Measurements from ENCODE around the gene ROR2.

ROR2 gene

DNA sequence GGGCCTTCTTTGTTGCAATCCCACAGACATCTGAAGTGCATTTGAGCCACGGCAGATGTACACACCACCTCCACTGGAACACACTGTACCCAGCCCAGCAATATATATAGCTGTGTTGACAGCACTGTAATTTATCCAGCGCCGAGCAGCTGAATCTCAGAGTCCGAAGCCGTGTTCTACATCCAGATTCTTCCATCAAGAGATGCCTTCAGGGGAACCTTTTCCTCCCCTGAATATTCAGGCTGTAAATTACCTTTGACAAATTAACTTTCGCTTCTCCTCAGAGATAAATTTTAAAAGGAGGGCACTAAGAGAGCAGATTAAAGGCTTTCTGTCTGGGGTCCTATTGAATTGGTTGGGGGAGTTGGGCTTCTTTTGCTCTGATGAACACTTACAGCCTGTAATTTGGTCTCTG lies 76.4 kb downstream of the ROR2 start:
- DNase-seq (ENCODE audit: low read depth in 3 of 3) = no peak

DNA sequence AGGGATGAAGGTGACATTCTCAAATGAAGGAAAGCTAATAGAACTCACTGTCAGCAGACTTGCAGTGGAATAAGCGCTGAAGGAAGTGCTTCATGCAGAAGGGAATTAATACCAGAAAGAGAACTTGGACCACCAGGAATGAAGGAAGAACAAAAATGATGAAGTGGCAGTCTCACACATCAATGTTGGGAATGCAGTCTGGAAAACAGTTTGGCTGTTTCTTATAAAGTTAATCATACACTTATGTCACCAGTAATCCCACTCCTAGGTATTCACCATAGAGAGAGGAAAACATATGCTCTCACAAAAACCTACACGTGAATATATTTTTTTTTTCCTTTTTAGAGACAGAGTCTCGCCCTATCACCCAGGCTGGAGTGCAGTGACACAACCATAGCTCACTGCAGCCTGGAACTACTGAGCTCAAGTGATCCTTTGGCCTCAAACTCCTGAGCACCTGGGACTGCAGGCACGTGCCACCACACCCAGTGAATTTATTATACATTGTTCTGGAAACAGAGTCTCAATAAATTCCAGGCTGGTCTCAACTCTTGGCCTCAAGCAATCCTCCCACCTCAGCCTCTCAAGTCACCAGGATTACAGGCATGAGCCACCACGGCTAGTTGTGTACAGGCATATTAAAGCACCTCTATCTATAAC lies 81.2 kb downstream of the ROR2 start:
- no peak for DNase-seq (ENCODE audit: low read depth in 3 of 3)

DNA sequence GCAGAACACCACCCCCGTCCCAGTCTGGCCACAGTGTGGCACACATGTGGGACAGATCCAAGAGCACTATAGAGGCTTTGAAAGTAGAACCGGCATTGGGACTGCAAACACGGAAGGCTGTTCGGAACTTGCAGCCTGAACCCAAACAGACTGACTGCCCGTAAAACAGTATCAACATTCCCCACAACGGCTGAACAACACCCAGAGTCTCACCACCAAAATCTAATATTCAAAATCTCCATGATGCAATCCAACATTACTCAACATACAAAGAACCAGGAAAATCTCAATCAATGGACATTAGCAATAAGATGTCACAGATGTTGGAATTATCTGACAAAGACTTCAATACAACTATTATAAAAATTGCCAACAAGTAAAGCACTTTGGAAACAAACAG lies 82.3 kb downstream of the ROR2 start:
- DNase-seq (ENCODE audit: low read depth in 3 of 3) = no peak

DNA sequence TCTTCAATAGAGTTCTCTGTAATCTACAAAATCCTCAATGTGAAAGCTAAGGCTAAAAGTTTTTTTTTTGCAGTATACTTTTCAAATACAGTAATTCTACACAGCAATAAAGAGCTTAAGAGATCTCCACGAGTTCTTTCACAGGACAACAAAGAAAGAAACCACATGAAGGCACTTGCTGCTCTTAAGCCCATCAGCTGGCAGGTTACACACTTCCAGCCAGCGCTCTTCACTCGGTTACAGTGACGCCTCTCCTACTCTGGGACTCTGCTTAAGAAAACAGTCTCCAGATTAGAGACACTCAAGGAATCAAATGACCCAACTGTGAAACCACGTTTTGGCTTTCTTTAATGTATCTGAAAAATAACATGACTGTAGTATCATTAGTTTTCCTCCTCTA lies 85.0 kb downstream of the ROR2 start:
- no peak for DNase-seq (ENCODE audit: low read depth in 3 of 3)

DNA sequence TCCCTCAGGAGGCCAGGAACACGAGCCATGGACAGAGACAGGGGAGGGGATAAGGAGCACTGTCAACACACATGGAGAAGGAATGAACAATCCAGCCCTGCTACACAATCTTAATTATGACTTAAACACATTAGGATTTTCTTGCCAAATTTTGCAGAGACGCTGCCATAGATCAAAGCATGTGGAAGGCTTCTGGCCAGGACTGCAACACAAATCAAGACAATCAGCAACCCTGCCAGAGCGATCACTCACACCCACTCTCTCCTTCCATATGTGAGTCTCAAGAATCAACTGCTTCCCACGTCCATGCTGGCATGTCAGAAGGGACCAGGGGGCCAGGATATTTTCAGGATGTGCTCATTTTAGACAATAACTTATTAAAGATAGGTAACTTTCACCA lies 85.6 kb downstream of the ROR2 start:
- DNase-seq (ENCODE audit: low read depth in 3 of 3) = no peak

DNA sequence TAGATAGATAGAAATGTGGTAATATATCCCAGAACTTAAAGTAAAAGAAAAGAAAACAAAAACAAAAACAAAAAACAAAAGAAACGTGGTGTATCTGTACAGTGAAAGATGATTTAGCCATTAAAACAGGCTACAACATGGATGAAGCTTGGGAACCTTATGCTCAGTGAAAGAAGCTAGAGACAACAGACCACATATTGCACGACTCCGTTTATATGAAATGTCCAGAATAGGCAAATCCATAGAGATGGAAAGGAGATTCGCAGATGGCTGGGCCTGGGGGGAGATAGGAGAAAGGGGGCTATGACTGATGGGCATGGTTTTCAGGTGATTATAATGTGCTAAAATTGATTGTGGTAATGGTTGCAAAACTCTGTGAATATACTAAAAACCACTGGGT lies 86.6 kb downstream of the ROR2 start:
- DNase-seq (ENCODE audit: low read depth in 3 of 3) = no peak

DNA sequence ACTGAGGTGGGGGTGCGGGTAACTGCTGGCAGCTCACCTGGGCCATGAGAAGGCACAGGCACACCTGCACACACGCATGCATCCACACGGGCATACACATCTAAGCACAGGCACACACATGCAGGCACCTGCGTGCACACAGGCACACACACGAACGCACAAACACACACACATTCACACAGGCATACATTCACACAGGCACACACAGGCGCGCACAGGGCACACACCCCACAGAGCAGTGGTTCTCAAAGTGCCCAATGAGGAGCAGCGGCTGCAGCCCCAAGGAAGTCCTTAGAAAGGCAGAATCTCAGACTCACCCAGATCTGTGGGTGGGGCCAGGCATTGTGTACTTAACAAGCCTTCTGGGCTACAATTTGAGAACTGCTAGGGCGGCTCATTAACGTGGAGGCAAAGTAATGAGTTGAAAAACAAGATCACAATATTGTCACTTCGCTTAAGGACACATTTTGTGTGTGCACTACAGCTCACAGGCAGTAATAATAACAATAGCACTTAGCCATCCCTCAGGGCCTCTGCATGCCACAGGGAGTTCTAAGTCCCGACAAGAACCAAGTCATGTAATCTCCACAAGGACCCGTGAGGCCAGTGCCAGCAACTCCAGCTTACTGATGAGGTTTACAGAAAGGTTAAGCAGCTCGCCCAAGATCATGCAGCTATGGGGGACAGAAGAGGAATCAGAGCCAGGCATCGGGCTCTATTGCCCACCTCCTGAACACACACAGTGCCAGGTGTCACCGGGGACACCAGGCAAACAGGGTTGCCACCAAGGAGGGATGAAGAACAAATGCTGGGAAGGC lies 91.6 kb downstream of the ROR2 start:
- DNase-seq (ENCODE audit: low read depth in 3 of 3) = no peak

DNA sequence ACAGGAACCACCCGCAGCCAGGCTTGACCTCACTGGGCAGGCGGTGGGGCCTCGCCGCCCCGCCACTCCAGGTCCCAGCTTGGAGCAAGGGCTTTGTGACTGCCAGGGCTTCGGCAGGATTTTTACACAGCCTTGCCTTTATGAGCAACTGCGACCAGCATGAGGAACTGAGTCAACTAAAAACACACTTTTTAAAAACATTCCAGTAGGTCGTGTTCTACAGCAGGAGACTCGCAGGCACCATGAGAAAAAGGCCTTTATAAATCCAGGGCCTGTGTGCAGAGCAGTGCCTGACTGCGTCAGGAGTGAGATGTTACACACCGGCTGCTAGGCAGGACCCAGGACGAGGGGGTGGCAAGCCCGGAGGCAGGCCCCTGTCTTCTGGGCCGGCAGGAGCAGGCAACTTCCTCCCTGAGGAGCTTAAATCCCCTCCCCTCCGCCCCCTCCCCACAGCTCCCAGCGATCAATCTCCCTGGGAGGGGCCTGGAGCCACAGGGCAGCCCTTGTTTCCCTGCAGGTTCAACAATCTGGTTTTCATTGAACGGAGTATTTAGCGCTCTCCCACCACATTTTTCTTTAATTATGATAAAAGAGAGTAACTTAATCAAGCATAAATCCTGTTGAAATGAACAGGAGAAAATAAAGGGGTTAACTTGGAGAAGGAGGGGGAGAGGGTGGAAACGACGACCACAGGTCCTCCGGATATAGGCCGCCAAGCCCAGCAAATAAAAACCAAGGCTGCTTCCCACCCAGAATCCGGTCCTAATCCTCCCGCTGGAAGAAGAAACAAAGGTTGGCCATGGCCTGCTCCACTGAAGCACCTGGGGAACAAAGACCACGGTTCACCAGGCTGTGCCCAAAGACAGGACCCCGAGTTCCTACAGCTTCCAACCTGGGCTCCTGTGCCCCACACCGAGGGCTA lies 92.5 kb downstream of the ROR2 start:
- no peak for DNase-seq (ENCODE audit: low read depth in 3 of 3)

DNA sequence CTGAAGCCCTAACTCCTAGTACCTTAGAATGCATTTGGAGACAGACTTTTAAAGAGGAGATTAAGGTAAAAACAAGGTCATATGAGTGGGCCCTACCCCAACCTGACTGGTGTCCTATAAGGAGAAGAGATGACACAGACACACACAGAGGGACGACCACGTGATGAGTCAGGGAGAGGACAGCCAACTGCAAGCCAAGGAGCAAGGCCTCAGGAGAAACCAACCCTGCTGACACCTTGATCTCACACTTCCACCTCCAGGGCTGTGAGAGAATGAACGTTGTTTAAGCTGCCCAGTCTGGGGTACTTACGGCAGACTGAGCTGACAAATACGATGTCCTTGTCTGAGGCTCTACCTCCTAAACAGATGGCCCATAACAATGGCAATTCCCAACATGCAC lies 93.6 kb downstream of the ROR2 start:
- no peak for DNase-seq (ENCODE audit: low read depth in 3 of 3)

DNA sequence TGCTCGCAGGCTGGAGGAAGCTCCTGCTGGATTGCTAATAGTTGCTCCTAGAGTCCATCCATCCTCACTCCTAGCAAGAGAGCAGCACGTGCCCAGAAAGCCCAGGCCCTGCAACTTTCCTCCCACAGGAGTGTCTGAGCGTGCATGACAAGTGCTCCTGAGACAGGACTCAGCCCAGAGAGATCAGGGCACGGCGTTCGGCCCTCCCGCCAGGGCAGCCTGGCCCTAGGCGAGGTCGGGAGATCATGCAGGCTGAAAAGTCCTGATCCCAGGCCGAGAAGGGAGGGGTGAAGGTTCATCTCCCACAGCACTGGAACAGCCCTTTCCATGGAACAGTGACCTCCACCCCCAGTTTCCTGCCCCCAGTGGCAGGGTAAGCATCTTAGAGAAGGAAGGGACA lies 94.8 kb downstream of the ROR2 start:
- no peak for DNase-seq (ENCODE audit: low read depth in 3 of 3)

DNA sequence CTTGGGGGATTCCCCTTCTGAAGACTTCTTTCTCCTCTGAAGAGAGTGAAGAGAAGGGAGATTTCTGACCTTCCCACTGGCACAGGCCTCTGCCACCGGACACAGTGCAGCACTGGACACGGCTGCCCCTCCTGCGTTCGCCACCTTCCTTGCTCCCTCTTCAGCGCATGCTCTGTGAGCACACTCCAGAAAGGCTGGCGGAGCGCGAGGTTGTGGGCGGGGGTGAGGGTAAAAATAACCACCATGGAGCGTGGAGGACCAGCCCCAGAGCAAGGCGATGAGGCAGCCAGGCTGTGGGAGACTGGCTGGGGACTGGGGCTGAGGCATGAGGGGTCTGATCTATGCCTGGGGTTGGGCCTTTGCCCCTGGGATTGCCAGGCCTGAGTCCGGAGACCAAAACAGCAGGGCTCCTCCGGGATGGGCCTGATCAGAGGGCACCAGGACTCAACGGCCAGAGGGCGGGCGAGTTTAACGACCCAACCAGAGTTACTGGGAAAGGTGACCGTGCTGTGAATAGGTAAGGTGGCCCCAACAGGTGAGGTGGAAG lies 97.2 kb downstream of the ROR2 start:
- DNase-seq (ENCODE audit: low read depth in 3 of 3) = no peak

DNA sequence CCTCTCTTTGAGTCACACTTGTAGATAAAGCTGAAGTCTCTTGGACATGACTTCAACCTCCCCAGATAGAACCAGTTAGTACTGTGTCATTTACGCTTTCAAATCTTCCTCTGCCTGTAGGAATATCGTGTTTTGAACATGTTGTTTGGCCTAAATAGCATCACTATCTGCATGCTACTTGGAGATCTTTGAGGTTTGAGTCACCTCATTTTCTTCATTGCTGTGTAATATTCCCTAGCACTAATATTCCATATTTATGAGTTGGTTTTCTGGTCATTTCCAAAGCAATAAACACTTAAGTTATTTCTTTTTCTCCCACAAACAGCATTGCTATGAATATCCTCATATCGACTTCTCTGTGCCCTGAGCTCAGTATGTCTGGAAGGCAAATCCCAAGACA lies 100.3 kb downstream of the ROR2 start:
- DNase-seq (ENCODE audit: low read depth in 3 of 3) = no peak

DNA sequence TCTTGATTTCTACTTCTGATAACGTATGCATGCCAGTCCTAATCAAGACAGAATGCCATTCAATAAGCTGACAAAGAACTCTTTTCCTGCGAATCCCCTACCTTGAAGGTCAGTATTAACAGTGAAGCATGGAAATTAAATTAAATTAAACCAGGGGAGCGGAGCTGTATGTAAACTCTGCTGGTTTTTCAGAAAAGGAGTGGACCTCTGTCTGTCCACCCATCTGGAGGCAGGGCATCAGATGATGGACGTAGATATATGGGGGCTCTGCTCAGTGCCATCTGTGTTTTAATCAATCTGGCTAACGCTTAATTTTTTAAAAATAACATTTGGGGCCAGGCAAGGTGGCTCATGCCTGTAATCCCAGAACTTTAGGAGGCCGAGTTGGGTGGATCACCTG lies 101.9 kb downstream of the ROR2 start:
- no peak for DNase-seq (ENCODE audit: low read depth in 3 of 3)

DNA sequence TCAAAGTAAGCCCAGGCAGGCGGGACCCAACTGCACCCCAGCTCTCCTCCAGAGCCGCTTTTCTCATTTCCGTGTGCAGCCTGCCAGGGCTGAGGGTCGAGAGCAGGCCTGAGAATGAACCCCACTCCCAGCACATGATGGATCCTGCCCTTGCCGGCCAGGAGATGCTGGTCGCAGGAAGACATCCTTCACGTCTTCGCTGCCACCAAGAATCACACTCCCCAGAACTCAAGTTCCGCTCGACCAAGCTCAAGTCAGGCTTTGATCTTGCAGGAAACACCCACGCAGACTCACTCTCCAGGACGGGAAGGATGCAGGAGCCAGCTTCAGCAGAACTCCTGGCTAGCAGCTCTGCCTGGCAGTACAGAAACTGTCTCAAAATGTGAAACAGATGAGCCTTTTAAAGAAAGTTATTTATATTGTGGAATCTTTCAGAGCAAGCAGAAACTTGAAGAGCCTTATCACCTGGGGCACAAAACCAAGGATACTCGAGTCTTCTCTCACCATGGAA lies 102.4 kb downstream of the ROR2 start:
- DNase-seq (ENCODE audit: low read depth in 3 of 3) = no peak

DNA sequence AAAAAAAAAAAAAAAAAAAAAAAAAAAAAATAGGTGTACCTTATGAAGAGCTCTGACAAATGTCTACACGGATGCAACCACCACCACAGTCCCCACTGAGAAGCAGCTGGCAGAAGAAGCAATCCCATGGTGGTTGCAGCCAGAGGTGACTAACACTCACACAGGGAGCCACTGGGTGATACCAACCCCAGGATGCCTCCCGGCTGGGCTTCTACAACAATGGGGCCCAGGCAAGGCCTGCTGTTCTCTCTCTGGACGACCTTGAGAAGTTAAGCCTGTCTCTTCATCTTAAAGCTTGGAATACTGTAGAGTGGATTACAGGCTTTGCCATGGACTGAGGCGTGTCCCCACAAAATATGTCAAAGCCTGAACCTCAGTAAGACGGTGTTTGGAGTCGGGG lies 104.1 kb downstream of the ROR2 start:
- DNase-seq (ENCODE audit: low read depth in 3 of 3) = no peak

DNA sequence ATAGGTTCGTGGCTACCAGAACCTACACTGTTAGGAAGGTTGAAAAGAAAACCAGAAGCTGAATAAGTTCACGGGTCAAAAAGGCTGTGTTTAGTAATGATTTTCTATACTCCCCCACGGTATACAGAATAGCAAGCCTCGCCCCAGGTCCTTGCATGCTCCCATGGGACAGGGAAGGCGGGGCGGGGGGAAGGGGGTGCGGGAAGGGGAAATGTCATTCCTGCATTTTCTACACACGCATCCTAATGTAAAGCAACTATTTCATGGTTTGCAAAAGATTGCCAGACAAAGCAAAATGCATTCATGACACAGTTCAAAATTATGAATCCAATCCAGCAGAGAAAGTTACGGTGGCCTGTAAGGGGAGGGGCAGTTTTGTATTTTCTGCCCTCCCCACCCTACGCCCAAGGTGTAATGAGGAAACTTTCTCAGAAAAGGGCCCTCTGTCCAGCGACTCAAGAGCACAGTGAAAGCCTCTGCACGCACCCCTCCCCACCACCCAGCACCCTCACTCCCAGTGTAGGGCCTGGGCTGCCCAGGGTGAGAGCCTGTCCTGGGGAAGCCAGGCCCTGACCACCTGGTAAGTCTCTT lies 105.2 kb downstream of the ROR2 start:
- no peak for DNase-seq (ENCODE audit: low read depth in 3 of 3)

DNA sequence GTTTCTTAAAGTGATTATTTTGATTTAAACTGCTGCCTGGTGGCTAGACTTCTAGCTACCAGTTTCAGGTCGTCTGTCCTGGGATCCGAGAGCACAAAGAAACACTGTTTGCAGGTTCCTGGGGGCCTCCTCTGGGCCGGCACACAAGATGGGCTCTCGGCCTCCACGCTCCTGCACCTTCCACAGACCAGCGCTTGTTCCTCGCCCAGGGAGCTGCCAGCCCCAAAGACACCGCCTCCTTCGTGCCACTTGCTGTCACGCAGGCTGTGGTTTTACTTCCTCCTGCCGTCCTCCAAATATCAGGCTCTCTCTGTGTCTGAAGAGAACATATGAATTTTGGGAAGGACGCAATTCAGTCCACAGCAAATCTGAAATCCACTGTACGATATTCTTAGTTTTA lies 105.8 kb downstream of the ROR2 start:
- no peak for DNase-seq (ENCODE audit: low read depth in 3 of 3)

DNA sequence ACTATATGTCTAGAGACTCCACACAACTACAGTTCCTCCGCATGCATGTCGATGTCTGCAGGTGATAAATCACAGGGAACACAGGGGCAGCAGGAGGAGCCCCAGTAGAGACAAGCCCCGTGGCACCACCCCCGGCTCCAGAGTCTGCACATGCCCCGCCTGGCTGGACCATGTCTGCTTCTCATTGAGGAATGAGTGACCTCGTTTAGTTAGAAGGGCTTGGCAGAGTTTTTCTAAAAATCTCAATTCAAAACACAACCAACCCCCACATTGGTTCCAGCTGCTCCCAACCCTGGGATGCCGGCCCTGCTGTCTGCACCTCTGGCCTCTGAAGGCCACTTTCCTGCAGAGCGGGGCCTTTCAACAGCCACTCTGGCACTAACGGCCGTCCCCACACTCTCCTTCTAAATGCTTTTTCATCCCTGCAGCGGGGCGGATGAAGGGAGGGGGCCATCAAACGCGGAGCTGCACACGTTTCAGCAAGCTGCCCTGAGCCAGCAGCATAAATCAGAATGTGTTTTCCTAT lies 106.3 kb downstream of the ROR2 start:
- DNase-seq (ENCODE audit: low read depth in 3 of 3) = no peak

DNA sequence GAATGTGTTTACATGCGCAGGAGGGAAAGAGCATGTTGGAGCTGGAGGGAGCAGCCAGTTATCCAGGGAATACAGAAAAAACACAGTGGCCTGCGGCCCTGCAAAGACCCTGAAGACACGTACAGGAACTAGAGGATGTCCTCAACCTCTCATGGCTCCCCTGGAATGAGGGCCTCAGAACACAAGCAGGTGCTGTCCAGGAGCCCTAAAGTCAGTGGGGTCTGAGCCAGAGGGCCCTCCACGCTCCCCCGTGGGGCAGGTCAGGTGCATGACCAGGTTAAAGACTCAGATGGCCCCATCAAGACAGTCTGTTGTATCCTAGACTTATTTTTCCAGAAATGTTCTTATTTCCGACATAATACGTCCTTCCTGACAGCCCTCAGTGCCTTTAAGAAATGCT lies 106.9 kb downstream of the ROR2 start:
- DNase-seq (ENCODE audit: low read depth in 3 of 3) = no peak

DNA sequence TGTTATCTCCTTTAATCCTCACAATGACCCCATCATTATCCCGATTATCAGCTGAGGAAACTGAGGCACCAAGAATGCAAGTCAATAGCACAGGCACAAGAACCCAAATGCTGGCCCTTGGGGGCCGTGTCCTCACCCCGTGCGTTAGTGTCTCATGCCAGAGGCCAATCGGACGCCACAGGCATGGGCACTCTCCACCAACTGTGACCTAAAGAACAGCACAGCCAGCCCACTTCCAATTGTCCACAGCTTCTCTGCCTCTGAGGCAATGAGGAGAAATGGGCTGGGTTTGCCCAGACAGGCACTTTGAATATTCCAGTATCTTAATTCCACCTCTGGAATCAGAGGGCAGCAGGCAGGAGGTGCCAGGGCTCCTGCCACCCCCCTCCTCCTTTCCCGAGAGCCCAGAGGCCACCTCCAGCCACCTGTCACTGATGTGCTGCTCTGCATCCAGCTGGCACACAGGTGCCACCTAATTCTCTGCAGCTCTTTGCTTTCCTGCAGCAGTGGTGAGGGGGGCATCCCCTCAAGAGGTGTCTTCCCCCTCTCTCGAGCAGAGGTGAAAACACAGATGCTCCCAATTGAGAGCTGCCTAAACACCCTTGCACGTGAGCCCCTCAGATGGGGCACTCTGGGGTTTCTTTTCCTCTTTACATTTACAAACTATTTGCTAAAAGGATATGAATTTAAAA lies 107.5 kb downstream of the ROR2 start:
- DNase-seq (ENCODE audit: low read depth in 3 of 3) = no peak

DNA sequence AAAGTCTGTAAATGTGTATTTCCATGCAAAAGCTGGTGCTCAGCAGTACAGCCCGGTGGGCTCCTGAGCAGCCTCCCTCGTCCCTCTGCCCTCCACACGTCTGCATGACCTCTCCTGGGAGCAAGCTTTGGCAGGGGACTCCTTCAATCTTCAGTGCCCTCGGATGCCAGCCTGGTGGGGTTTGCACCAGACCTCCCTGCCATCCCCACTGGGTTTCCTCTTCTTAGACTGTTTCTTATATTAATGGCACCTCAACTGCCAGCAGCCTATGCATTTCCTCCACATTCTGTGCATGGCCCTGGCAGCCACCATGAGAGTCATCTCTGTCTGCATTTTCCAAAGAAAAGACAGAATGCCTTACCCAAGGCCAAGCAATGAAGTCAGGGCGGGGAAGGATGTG lies 108.4 kb downstream of the ROR2 start:
- DNase-seq (ENCODE audit: low read depth in 3 of 3) = no peak

Data from stimulated activated CD4-positive, alpha-beta T cell treated with anti-CD3 and anti-CD28 coated beads, TNF-alpha, amount 100 ng/mL, for 4 hours (primary cell).